SJSA1 (cell line): ENCODE results near the gene NKG7. TPM values are rescaled to one million over a fixed set of nuclear protein-coding genes. Genes with fewer than 3 reads are reported as not detected.

ENCODE experiments used
- DNase-seq, 2 experiments: peaks; one replicate each; pipeline ENCODE4 v3.0.0-alpha.2; 2015 to 2020; ENCODE audit warnings: low spot score in 2 of 2, low read depth in 1 of 2
- H3K27ac ChIP-seq: fragments of 250-450 bp; sonication (Bioruptor Pico); 2 replicates; pipeline ENCODE4 v1.5.1; 2020; ENCODE audit warnings: mild to moderate bottlenecking, moderate library complexity
- H3K27me3 ChIP-seq: fragments of 250-450 bp; sonication (Bioruptor Pico); replicated peaks from 2 replicates; pipeline ENCODE4 v1.5.1; 2020; ENCODE audit warnings: mild to moderate bottlenecking, moderate library complexity
- H3K36me3 ChIP-seq: fragments of 250-450 bp; sonication (Bioruptor Pico); 2 replicates; pipeline ENCODE4 v1.5.1; 2020; ENCODE audit warnings: mild to moderate bottlenecking
- H3K4me1 ChIP-seq: fragments of 250-450 bp; sonication (Bioruptor Pico); replicated peaks from 2 replicates; pipeline ENCODE4 v1.6.1; 2021; ENCODE audit warnings: mild to moderate bottlenecking
- H3K4me3 ChIP-seq: fragments of 250-450 bp; sonication (Bioruptor Pico); 2 replicates; pipeline ENCODE4 v1.5.1; 2020; ENCODE audit warnings: mild to moderate bottlenecking
- H3K9me3 ChIP-seq: fragments of 250-450 bp; sonication (Bioruptor Pico); replicated peaks from 2 replicates; pipeline ENCODE4 v1.5.1; 2020; ENCODE audit warnings: mild to moderate bottlenecking
- total RNA-seq: library from RNA; depleted of rRNA; stranded (reverse); fragments of >200 nt; shearing (Covaris generic); gene quantifications from 2 replicates; pipeline ENCODE4 v1.2.3, GENCODE V29; 2014; rRNA removed

The NKG7 gene
- total RNA-seq, 1 experiment from 2014 or later, result not detected

- no peak overlapping the region for H3K4me3 ChIP-seq
- no peaks in the 10 kb centered on the region for H3K9me3 ChIP-seq
- DNase-seq, result no peak
- H3K36me3 ChIP-seq, result no peaks in the 10 kb centered on the region
- no peak overlapping the region for H3K27ac ChIP-seq
- H3K27me3 ChIP-seq, result 0 out of 2 replicates have a peak, but pooled peaks cover 3% of the 10 kb centered on the region
- H3K4me1 ChIP-seq, result no peaks in the 10 kb centered on the region
Observed at GRCh38 chr19:51330366-51330765, 42.1 kb downstream of the NKG7 start.

- Histone ChIP-seq H3K9me3 (no peaks in the 10 kb centered on the region), H3K4me3 (no peak overlapping the region), H3K36me3 (no peaks in the 10 kb centered on the region), H3K27ac (no peak overlapping the region), H3K27me3 (0 out of 2 replicates have a peak, but pooled peaks cover 3% of the 10 kb centered on the region), H3K4me1 (no peaks in the 10 kb centered on the region)
- no peak for DNase-seq
Observed at GRCh38 chr19:51329411-51329810, 43.0 kb downstream of the NKG7 start.

GRCh38 chr19:51327066-51328001 is 45.1 kb downstream of the NKG7 start:
- no peaks in the 10 kb centered on the region for H3K4me1 ChIP-seq
- H3K36me3 ChIP-seq, result no peaks in the 10 kb centered on the region
- H3K4me3 ChIP-seq, result no peak overlapping the region
- no peaks in the 10 kb centered on the region for H3K9me3 ChIP-seq
- no peak overlapping the region for H3K27ac ChIP-seq
- H3K27me3 ChIP-seq, result 0 out of 2 replicates have a peak, but pooled peaks cover 3% of the 10 kb centered on the region
- DNase-seq, result no peak

- no peak overlapping the region for H3K4me3 ChIP-seq
- no peak for DNase-seq
- H3K36me3 ChIP-seq, result no peaks in the 10 kb centered on the region
- no peak overlapping the region for H3K27ac ChIP-seq
- H3K27me3 ChIP-seq, result 0 out of 2 replicates have a peak, but pooled peaks cover 3% of the 10 kb centered on the region
- H3K9me3 ChIP-seq, result no peaks in the 10 kb centered on the region
- no peaks in the 10 kb centered on the region for H3K4me1 ChIP-seq
Observed at GRCh38 chr19:51326216-51327065, 46.0 kb downstream of the NKG7 start.

GRCh38 chr19:51325161-51325976 is 47.1 kb downstream of the NKG7 start:
- DNase-seq, result no peak
- no peaks in the 10 kb centered on the region for H3K36me3 ChIP-seq
- H3K9me3 ChIP-seq, result no peaks in the 10 kb centered on the region
- no peak overlapping the region for H3K27ac ChIP-seq
- H3K4me1 ChIP-seq, result no peaks in the 10 kb centered on the region
- 0 out of 2 replicates have a peak, but pooled peaks cover 3% of the 10 kb centered on the region for H3K27me3 ChIP-seq
- no peak overlapping the region for H3K4me3 ChIP-seq

- Histone ChIP-seq H3K27ac (no peak overlapping the region), H3K27me3 (0 out of 2 replicates have a peak, but pooled peaks cover 3% of the 10 kb centered on the region), H3K4me3 (no peak overlapping the region), H3K4me1 (no peaks in the 10 kb centered on the region), H3K36me3 (no peaks in the 10 kb centered on the region), H3K9me3 (no peaks in the 10 kb centered on the region)
- DNase-seq, result no peak
Observed at GRCh38 chr19:51324167-51324481, 48.3 kb downstream of the NKG7 start.

GRCh38 chr19:51323481-51324166 is 48.8 kb downstream of the NKG7 start:
- H3K4me3 ChIP-seq, result no peak overlapping the region
- 0 out of 2 replicates have a peak, but pooled peaks cover 3% of the 10 kb centered on the region for H3K27me3 ChIP-seq
- no peak for DNase-seq

GRCh38 chr19:51321799-51322198 is 50.7 kb downstream of the NKG7 start:
- H3K27me3 ChIP-seq, result no peaks in the 10 kb centered on the region
- no peak overlapping the region for H3K4me3 ChIP-seq
- H3K9me3 ChIP-seq, result no peaks in the 10 kb centered on the region
- no peaks in the 10 kb centered on the region for H3K4me1 ChIP-seq
- H3K27ac ChIP-seq, result no peak overlapping the region
- no peak for DNase-seq
- no peaks in the 10 kb centered on the region for H3K36me3 ChIP-seq

More at GRCh38 chr19:51323481-51324166, 48.8 kb downstream of the NKG7 start:
- Histone ChIP-seq H3K4me1 (no peaks in the 10 kb centered on the region), H3K9me3 (no peaks in the 10 kb centered on the region), H3K27ac (no peak overlapping the region), H3K36me3 (no peaks in the 10 kb centered on the region)

Other genes starting within 250 kb of the NKG7 start
- gene SIGLEC9, start 247.7 kb downstream of the NKG7 start, total RNA-seq, result not detected in 2 replicates
- gene SIGLEC7, start 230.4 kb downstream of the NKG7 start, total RNA-seq, result not detected in 2 replicates
- gene CD33, start 147.6 kb downstream of the NKG7 start, total RNA-seq, result not detected in 2 replicates
- not detected in 2 replicates for gene SIGLECL1, start 121.6 kb downstream of the NKG7 start, total RNA-seq
- not detected in 2 replicates for gene IGLON5, start 61.0 kb downstream of the NKG7 start, total RNA-seq
- 0.08 and 0.25 TPM in 2 replicates for gene VSIG10L, start 30.5 kb downstream of the NKG7 start, total RNA-seq
- 91.4 and 205 TPM in 2 replicates for gene ETFB, start 6.3 kb downstream of the NKG7 start, total RNA-seq
- gene CLDND2, start 3.7 kb downstream of the NKG7 start, total RNA-seq, result not detected in 2 replicates
- not detected in 2 replicates for gene LIM2, start 15.3 kb upstream of the NKG7 start, total RNA-seq
- not detected in 2 replicates for gene C19orf84, start 17.9 kb upstream of the NKG7 start, total RNA-seq
- not detected in 2 replicates for gene SIGLEC10, start 45.0 kb upstream of the NKG7 start, total RNA-seq
- gene SIGLEC8, start 85.8 kb upstream of the NKG7 start, total RNA-seq, result not detected in 2 replicates
- not detected in 2 replicates for gene CEACAM18, start 105.9 kb upstream of the NKG7 start, total RNA-seq
- not detected in 2 replicates for gene SIGLEC12, start 129.1 kb upstream of the NKG7 start, total RNA-seq
- gene SIGLEC6, start 159.0 kb upstream of the NKG7 start, total RNA-seq, result not detected in 2 replicates
- 2.6 and 20.7 TPM in 2 replicates for gene ZNF175, start 198.6 kb upstream of the NKG7 start, total RNA-seq